ENCODE results near the gene LIN37.

The LIN37 gene

GRCh38 chr19:35736913-35737886 lies 11.2 kb upstream of the LIN37 start:
- DNase-seq = no peak

DNA sequence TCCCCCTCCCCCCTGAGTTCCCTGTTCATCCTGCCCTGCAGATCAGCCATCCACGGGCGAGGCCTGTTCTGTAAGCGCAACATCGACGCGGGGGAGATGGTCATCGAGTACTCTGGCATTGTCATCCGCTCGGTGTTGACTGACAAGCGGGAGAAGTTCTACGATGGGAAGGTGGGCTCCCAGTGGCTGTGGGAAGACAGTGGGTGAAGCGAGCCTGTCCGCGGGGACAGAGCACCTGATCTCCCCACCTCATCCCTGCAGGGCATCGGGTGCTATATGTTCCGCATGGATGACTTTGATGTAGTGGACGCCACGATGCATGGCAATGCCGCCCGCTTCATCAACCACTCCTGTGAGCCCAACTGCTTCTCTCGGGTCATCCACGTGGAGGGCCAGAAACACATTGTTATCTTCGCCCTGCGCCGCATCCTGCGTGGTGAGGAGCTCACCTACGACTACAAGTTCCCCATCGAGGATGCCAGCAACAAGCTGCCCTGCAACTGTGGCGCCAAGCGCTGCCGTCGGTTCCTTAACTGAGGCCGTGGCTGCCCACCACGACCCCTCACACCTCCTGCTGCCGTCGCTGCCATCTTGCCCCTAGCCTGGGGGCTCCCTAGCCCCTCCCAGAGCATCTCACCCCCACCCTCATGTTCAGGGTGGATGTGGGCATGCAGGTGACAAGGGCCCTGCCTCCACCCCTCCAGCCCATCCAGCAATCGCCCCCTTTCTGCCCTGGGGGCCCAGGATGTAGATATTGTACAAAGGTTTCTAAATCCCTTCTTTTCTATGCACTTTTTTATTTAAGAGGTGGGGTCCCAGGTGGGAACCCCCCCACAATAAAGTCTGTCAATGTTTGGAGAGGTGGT lies 10.1 kb upstream of the LIN37 start:
- no peak for DNase-seq

- DNase-seq = no peak
Measured at GRCh38 chr19:35738887-35739229, 9.5 kb upstream of the LIN37 start.

- peak; percentile 66 for DNase-seq
Measured at GRCh38 chr19:35739275-35740107, 8.9 kb upstream of the LIN37 start.

DNA sequence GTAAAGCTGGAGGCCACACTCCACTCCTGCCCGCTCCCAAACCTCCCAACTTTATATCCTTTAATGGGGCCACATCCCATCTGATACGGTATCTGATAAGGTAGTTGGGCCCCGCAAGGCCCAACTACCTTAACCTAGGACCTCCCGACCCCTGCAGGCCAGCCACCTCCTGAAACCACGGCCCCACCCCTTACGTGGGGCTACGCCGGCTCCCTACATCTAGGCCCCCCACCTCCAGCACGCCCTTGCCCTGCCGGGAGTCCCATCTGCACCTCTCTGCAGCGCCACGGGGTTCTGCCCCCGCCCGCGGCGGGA lies 8.3 kb upstream of the LIN37 start:
- no peak for DNase-seq

- peak; percentile 96 for DNase-seq
Measured at GRCh38 chr19:35740423-35741202, 7.8 kb upstream of the LIN37 start.

- DNase-seq = no peak
Measured at GRCh38 chr19:35741203-35741515, 7.2 kb upstream of the LIN37 start.

DNA sequence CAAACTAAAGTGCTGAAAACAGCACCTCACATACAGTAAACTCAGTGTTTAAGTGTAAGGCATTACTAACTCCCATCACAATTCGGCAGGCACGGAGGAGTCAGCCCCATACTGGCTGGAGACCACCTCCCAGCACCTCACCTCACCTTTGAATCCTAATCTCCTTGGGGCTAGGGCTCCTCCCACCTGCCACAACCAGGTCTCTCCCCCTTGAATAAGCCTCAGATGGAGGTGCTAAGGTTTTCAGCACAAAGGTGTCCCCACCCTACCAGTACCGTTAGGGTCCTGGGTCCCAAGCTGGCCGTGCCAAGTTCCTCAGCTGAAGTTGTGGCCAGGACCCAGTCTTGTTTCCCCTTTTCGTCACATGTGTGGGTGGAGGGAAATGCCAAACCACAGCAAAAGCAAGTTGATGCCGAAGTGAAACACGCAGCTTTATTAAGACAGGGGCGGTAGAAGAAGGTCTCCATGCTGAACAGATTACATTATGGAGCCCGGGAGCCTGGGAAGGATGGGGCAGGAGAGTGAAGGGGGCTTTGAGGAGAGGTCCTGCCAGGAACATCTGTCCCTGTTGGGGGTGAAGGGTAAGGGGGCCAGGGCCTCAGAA lies 6.2 kb upstream of the LIN37 start, which contains the start of gene IGFLR1:
IGFLR1 (minus strand) TSS at position 332 of the 604 bp plus-strand sequence. CDS start 1,272 bp downstream, outside the sequence.
- DNase-seq = peak; percentile 88

DNA sequence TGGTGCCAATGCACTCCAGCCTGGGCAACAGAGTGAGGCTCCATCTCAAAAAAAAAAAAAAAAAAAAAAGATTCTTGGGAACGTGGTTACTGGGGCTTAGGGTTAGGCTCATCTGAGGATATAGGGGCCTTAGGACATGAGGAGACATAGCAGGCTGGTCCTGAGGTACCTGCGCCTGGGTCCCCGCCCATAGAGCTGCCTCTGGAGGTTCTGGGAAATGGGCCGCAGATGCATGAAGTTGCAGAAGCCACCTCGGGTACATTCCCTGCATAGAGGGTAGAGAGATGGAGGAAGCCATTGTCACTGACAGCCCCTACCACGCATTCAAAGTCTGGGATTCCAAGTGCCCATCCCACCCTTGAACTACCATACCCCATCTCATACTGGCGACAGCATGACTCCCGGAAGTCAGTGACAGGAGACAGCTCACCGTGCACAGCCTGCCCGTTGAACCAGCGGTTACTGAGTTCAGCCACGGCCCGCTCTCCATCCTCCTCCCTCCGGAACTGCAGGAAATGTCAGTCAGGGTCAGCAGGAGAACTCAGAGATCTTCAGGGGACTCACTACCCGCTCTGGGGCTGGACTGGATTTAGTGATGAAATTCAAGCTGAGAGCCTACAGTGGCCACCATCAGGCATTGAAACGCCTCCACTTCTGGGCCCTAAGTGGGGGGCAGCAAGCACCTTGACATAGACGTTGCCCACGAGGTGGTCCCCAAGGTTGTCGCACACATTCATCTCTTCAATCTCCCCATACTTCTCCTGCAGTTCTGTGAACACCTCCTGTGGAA lies 4.5 kb upstream of the LIN37 start:
- no peak for DNase-seq

GRCh38 chr19:35744430-35745327 lies 3.7 kb upstream of the LIN37 start:
- peak; percentile 96 for DNase-seq

DNA sequence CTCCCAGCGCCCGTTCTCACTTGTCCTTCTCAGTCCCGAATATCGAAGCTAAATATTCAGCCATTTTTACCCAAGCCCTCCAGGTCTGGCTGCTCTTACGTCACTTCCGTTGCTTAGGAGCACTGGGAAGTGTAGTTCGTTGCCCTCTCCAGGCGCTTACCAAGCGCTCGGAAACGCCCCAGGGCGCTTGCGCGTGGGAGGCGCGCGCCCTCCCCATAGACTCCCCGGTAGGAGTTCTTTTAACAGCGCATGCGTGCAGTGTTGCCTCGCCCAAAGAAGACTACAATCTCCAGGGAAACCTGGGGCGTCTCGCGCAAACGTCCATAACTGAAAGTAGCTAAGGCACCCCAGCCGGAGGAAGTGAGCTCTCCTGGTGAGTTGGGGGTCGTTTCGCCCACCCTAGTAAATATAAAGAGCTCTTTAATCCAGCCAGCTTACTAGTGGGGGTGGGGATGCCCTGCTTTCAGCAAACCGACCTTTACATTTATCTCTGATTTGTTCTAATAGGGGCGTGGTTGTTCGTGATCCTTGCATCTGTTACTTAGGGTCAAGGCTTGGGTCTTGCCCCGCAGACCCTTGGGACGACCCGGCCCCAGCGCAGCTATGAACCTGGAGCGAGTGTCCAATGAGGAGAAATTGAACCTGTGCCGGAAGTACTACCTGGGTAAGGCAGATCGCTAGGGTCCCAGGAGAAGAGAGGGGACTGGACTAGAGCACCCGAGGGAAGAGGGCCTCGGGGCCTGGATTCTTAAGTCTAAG lies 2.9 kb upstream of the LIN37 start, which contains the start of the genes PSENEN and U2AF1L4:
PSENEN (plus strand) TSS at position 324 of the 759 bp plus-strand sequence; CDS start at position 604, 280 bp downstream.
U2AF1L4 (minus strand) TSS at position 91 of the 759 bp plus-strand sequence; CDS start at position 64, 27 bp downstream.
- DNase-seq = peak; percentile 94

DNA sequence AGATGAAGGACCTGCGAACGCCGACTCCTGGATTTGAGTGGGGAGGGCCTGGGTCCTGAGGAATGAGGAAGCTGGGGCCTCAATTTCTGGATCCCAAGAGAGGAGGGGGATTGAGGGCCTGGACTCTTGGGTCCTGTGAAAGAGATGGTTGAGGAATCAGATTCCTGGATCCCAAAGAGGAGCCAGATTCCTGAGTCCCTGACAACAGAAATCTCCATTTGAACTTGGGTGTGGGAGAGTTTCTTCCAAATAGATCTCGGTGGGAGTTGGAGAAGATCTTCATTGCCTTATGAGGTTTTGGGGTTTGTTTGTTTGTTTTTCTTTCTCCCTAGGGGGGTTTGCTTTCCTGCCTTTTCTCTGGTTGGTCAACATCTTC lies 2.3 kb upstream of the LIN37 start:
- no peak for DNase-seq

DNA sequence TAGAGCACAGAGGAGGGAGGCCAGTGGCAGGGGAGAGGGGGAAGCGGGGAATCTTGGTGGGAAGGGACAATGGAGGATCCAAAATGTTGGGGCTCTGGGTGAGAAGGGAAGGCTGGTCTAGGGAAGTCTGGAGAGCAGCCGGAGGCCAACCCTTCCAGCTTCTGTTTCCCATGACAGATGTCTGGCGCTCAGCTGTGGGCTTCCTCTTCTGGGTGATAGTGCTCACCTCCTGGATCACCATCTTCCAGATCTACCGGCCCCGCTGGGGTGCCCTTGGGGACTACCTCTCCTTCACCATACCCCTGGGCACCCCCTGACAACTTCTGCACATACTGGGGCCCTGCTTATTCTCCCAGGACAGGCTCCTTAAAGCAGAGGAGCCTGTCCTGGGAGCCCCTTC lies 1.8 kb upstream of the LIN37 start:
- no peak for DNase-seq

GRCh38 chr19:35750167-35750566 lies 1.8 kb downstream of the LIN37 start:
- DNase-seq = no peak

DNA sequence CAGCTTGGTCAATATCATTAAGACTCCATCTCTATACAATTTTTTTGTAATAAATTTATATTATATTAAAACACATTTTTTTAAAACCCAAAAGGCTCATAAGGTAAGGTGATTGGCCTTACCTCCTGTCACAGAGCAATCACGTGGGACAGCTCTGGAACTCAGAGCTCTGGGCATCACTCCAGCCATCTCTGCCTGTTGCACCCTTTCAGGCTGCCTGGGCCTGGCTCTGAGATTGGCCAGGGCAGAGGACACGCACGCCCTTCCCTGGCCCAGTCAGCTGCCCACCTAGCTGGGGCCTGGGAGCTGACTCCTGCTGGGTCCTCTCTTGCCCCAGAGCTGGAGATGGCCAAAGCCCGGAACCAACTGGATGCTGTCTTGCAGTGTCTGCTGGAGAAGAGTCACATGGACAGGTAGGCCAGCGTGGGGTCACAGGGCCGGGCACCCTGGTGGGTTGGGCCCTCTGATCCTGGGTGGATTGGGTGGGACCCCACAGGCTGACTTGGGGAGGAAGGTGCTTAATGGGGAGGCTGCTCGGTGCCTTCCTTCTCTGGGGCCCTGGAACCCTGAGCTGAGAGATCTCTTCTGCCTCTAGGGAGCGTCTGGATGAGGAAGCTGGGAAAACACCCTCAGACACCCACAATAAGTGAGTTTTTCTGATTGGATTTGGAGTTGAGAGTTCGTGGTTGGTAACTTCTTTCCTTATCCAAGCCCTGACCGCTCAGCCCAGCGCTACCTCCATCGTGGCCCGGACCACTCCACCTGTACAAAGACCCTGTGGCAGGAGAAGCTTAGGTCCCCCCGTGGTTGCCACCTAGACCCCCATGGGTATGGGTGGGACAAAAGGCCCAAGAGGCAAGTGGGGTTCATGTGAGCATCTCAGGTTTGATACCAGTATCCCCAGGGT lies 3.7 kb downstream of the LIN37 start:
- DNase-seq = no peak

DNA sequence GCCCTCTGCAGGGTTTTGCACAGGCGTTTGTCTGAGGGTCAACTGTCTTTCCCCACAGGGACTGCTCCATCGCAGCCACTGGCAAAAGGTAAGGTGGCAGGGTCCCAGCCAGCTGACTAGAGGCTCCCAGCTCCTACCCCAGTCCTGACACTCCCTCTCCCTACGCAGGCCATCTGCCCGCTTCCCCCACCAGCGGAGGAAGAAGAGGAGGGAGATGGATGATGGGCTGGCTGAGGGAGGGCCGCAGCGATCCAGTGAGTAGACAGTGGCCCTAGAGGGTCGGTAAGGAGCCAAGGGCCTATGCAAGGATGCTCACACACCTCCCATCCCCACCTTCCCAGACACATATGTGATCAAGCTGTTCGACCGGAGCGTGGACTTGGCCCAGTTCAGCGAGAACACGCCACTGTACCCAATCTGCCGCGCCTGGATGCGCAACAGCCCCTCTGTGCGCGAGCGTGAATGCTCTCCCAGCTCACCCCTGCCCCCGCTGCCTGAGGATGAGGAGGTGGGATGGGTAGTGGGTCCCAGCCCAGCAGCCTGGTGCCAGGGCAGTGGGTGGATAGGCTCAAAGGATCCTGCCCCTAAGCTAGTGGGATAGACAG lies 4.5 kb downstream of the LIN37 start:
- DNase-seq = no peak

DNA sequence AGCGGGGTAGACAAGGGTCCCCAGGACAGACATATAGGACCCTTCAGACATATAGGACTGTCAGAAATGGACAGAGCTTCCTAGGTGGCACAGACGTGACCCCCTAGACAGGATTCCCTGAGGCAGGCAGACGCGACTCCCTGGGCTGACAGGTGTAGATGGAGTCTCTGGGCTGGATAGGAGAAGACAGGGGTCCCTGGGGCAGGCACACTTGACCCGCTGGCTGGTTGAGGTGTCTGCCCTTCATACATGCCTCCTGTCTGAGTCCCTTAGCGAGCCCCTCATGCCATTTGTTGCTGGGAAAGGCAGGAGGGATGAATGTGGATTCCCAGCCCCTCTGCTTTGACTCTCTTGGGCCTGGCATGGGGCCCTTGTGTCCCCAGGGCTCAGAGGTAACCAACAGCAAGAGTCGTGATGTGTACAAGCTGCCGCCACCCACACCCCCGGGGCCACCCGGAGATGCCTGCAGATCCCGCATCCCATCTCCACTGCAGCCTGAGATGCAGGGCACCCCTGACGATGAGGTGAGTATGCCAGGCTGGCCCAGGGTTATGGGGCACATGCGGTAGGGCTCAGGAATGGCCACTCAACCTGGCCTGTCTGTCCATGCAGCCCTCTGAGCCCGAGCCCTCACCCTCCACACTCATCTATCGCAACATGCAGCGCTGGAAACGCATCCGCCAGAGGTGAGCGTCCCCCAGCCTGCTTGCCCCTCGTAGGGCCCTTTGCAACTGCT lies 5.4 kb downstream of the LIN37 start:
- DNase-seq = no peak
